Karpas-422 (cell line): ENCODE measurements around the gene ABHD16A. TPM values are rescaled to one million over a fixed set of nuclear protein-coding genes. Genes with fewer than 3 reads are reported as not detected.
A peak's percentile ranks its signal among the peaks of the same experiment; 100 is the strongest.

Source experiments
- DNase-seq: peaks from one replicate; pipeline ENCODE4 v3.0.0-alpha.2; 2015
- H2AFZ ChIP-seq: fragments of 200-600 bp; sonication (generic); 2 replicates; pipeline ENCODE4 v1.6.1; 2014; ENCODE audit warnings: antibody characterized with exemption, low read length, mixed read lengths
- H3K27ac ChIP-seq: fragments of 200-600 bp; sonication (generic); 2 replicates; pipeline ENCODE4 v1.5.1; 2014; ENCODE audit warnings: mild to moderate bottlenecking, low read length, moderate library complexity
- H3K27me3 ChIP-seq: fragments of 200-600 bp; sonication (generic); 2 replicates; pipeline ENCODE4 v1.6.1; 2014; ENCODE audit warnings: low read length, mixed read lengths
- H3K36me3 ChIP-seq: fragments of 200-600 bp; sonication (generic); 2 replicates; pipeline ENCODE4 v1.6.1; 2014; ENCODE audit warnings: low read length, mixed read lengths; ENCODE audit not compliant: insufficient read depth
- H3K4me1 ChIP-seq: fragments of 200-600 bp; sonication (generic); 2 replicates; pipeline ENCODE4 v1.6.1; 2014; ENCODE audit warnings: mild to moderate bottlenecking, low read length, mixed read lengths
- H3K4me2 ChIP-seq: fragments of 200-600 bp; sonication (generic); 2 replicates; pipeline ENCODE4 v1.6.1; 2014; ENCODE audit warnings: low read length, low read depth, mild to moderate bottlenecking; ENCODE audit not compliant: poor library complexity, severe bottlenecking
- H3K4me3 ChIP-seq: fragments of 200-600 bp; sonication (generic); 2 replicates; pipeline ENCODE4 v1.5.1; 2014; ENCODE audit warnings: mild to moderate bottlenecking, antibody characterized with exemption, low read length, mixed read lengths
- H3K79me2 ChIP-seq: fragments of 200-600 bp; sonication (generic); 2 replicates; pipeline ENCODE4 v1.6.1; 2014; ENCODE audit warnings: mild to moderate bottlenecking, low read length, mixed read lengths
- H3K9ac ChIP-seq: fragments of 200-600 bp; sonication (generic); 2 replicates; pipeline ENCODE4 v1.6.0; 2014; ENCODE audit warnings: low read length
- H3K9me2 ChIP-seq: fragments of 200-600 bp; sonication (generic), shearing (Covaris generic); replicated peaks from 2 replicates; pipeline ENCODE4 v1.6.0; 2014; ENCODE audit warnings: mild to moderate bottlenecking, low read length, moderate library complexity; ENCODE audit not compliant: insufficient read depth
- H3K9me3 ChIP-seq: fragments of 300-700, 200-600 bp; sonication (generic); 2 replicates; pipeline ENCODE4 v1.6.1; 2014; ENCODE audit warnings: low read length, mixed read lengths
- H4K20me1 ChIP-seq: fragments of 200-600 bp; sonication (generic); 2 replicates; pipeline ENCODE4 v1.6.1; 2014; ENCODE audit warnings: mild to moderate bottlenecking, antibody characterized with exemption, low read length, low read depth; ENCODE audit not compliant: insufficient read depth
- total RNA-seq: library from RNA; depleted of rRNA; stranded (reverse); fragments of >200 nt; shearing (Covaris generic); gene quantifications from 2 replicates; pipeline ENCODE4 v1.2.3, GENCODE V29; 2014; ENCODE audit warnings: low replicate concordance

Gene ABHD16A
- total RNA-seq, 1 experiment from 2014 or later = 55.6 TPM

GRCh38 chr6:31740397-31741223, 37.5 kb upstream of the ABHD16A start:
- Histone ChIP-seq H3K27ac (peak overlapping the region; percentile 95), H3K9ac (peak overlapping the region; percentile 83), H3K4me3 (peak overlapping the region; percentile 85), H2AFZ (no peak overlapping the region; the same call in 1 of the 2 replicates), H3K4me2 (peak overlapping the region; percentile 79), H3K79me2 (peaks cover 26% of the 10 kb centered on the region), H4K20me1 (no peaks in the 10 kb centered on the region), H3K4me1 (peaks cover 53% of the 10 kb centered on the region), H3K9me2 (no peaks in the 10 kb centered on the region), H3K9me3 (no peaks in the 10 kb centered on the region), H3K36me3 (0 out of 2 replicates have a peak, but pooled peaks cover 4% of the 10 kb centered on the region), H3K27me3 (no peaks in the 10 kb centered on the region)
- DNase-seq = peak; percentile 95

GRCh38 chr6:31739639-31740396, 36.7 kb upstream of the ABHD16A start, which contains the start of gene MSH5:
MSH5 (plus strand) TSS chr6:31740005; CDS start chr6:31740467, 462 bp downstream.
- peak; percentile 100 for DNase-seq
- no peak within 1 kb of the TSS; the same call in 1 of the 2 replicates for H2AFZ ChIP-seq
- peak within 1 kb of the TSS; percentile 83 for H3K9ac ChIP-seq
- peak within 1 kb of the TSS; percentile 79 for H3K4me2 ChIP-seq
- H3K9me3 ChIP-seq = no peaks in the 10 kb centered on the region
- H3K27ac ChIP-seq = peak within 1 kb of the TSS; percentile 95
- peaks cover 34% of the 10 kb centered on the region for H3K79me2 ChIP-seq
- no peaks in the 10 kb centered on the region for H4K20me1 ChIP-seq
- H3K36me3 ChIP-seq = 0 out of 2 replicates have a peak, but pooled peaks cover 4% of the 10 kb centered on the region
- peaks cover 55% of the 10 kb centered on the region for H3K4me1 ChIP-seq
- no peaks in the 10 kb centered on the region for H3K27me3 ChIP-seq
- no peaks in the 10 kb centered on the region for H3K9me2 ChIP-seq
- H3K4me3 ChIP-seq = peak within 1 kb of the TSS; percentile 85

- Histone ChIP-seq H3K27ac (peak overlapping the region; percentile 90), H4K20me1 (no peaks in the 10 kb centered on the region), H3K36me3 (peaks cover 12% of the 10 kb centered on the region), H3K9me3 (no peaks in the 10 kb centered on the region), H3K4me3 (peak overlapping the region; percentile 57), H3K9me2 (no peaks in the 10 kb centered on the region), H3K4me2 (peak overlapping the region; percentile 75), H3K27me3 (no peaks in the 10 kb centered on the region), H3K79me2 (peaks cover 47% of the 10 kb centered on the region), H2AFZ (peak overlapping the region; percentile 19; the same call in 1 of the 2 replicates), H3K9ac (peak overlapping the region; percentile 71), H3K4me1 (peaks cover 67% of the 10 kb centered on the region)
- peak; percentile 86 for DNase-seq
Observed at GRCh38 chr6:31737991-31738979, 35.2 kb upstream of the ABHD16A start.

- Histone ChIP-seq H3K27ac (peak overlapping the region; percentile 90), H3K36me3 (peaks cover 16% of the 10 kb centered on the region), H3K9me2 (no peaks in the 10 kb centered on the region), H3K4me3 (peak overlapping the region; percentile 57; the same call in 1 of the 2 replicates), H3K4me2 (peak overlapping the region; percentile 89), H3K9me3 (no peaks in the 10 kb centered on the region), H2AFZ (peak overlapping the region; percentile 19; the same call in 1 of the 2 replicates), H3K4me1 (peaks cover 67% of the 10 kb centered on the region), H3K79me2 (peaks cover 47% of the 10 kb centered on the region), H4K20me1 (no peaks in the 10 kb centered on the region), H3K9ac (peak overlapping the region; percentile 97), H3K27me3 (no peaks in the 10 kb centered on the region)
- no peak for DNase-seq
Observed at GRCh38 chr6:31737315-31737990, 34.3 kb upstream of the ABHD16A start.

DNA sequence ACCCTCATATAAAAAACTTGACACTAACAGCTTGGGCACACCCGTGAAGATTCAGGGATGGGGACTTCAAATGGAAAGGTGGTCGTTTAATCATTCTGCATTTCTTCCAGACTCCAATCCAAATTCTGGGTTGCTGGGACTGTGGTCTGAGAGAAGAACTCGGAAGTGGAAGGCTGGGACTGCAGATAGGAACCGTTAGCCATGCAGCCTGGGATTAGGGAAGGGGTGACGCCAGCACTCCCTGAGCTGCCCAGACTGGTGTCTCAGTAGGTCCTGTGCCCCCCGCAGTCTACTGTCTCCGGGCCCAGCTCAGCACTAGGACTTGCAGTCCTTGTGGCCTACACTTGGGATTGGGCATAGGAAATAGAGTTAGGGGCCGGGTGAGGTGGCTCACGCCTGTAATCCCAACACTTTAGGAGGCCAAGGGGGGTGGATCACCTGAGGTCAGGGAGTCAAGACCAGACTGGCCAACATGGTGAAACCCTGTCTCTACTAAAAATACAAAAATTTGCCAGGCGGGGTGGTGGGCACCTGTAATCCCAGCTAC, 33.7 kb upstream of the ABHD16A start:
- peak overlapping the region; percentile 97 for H3K9ac ChIP-seq
- H2AFZ ChIP-seq = no peak overlapping the region; the same call in 1 of the 2 replicates
- DNase-seq = peak; percentile 50

DNA sequence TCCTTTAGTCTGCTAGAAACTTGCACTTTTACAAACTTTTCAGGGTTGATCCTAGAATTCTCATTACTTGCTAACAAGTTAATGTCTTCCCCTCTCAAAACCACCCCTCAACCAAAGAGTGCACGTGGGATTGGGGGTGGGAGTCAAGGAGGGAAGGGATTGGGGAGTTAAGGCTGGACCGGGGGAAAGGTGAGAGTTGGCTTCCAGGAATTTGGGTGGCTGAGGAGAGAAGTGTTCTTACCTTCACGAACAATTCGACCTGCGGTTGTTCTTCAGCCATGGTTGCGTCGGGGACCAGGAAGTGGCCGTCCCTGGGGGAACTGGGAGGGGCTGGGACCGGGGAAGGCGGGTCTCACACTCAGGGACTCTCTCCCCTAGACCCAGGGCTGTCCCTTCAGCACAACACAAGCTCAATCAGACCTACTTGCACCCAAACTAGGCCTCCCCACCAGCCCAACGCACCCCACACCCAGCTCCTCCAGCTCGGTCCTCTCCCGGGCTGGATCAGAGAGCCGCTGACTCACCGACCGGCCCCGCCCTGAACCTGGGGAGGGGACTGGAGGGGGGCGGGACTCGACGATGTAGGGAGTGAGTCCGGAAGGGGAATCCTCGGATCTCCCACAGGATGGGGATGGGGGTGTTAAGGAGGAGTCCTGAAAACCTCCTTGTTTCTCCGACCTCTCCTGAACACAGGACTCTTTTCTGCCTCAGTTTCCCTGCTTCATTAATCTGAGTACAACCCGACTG, 33.1 kb upstream of the ABHD16A start, which contains the start of gene CLIC1:
CLIC1 (minus strand) TSS at position 510 of the 747 bp plus-strand sequence; CDS start at position 280, 230 bp downstream.
- Histone ChIP-seq H3K9ac (peak within 1 kb of the TSS; percentile 97), H3K27ac (peak within 1 kb of the TSS; percentile 90), H3K9me3 (no peaks in the 10 kb centered on the region), H3K36me3 (peaks cover 22% of the 10 kb centered on the region), H2AFZ (peak within 1 kb of the TSS; percentile 23; the same call in 1 of the 2 replicates), H3K79me2 (peaks cover 44% of the 10 kb centered on the region), H3K4me1 (peaks cover 57% of the 10 kb centered on the region), H3K4me2 (peak within 1 kb of the TSS; percentile 89), H3K9me2 (no peaks in the 10 kb centered on the region), H3K4me3 (peak within 1 kb of the TSS; percentile 95), H3K27me3 (no peaks in the 10 kb centered on the region), H4K20me1 (no peaks in the 10 kb centered on the region)
- peak; percentile 95 for DNase-seq

More for the DNA sequence above, 33.7 kb upstream of the ABHD16A start:
- Histone ChIP-seq H3K27me3 (no peaks in the 10 kb centered on the region), H3K4me1 (peaks cover 63% of the 10 kb centered on the region), H3K27ac (peak overlapping the region; percentile 90), H4K20me1 (no peaks in the 10 kb centered on the region), H3K36me3 (peaks cover 18% of the 10 kb centered on the region), H3K9me3 (no peaks in the 10 kb centered on the region), H3K4me3 (peak overlapping the region; percentile 95), H3K9me2 (no peaks in the 10 kb centered on the region), H3K79me2 (peaks cover 47% of the 10 kb centered on the region), H3K4me2 (peak overlapping the region; percentile 89)
